ENCODE data around the gene CHMP4A.

Gene CHMP4A

DNA sequence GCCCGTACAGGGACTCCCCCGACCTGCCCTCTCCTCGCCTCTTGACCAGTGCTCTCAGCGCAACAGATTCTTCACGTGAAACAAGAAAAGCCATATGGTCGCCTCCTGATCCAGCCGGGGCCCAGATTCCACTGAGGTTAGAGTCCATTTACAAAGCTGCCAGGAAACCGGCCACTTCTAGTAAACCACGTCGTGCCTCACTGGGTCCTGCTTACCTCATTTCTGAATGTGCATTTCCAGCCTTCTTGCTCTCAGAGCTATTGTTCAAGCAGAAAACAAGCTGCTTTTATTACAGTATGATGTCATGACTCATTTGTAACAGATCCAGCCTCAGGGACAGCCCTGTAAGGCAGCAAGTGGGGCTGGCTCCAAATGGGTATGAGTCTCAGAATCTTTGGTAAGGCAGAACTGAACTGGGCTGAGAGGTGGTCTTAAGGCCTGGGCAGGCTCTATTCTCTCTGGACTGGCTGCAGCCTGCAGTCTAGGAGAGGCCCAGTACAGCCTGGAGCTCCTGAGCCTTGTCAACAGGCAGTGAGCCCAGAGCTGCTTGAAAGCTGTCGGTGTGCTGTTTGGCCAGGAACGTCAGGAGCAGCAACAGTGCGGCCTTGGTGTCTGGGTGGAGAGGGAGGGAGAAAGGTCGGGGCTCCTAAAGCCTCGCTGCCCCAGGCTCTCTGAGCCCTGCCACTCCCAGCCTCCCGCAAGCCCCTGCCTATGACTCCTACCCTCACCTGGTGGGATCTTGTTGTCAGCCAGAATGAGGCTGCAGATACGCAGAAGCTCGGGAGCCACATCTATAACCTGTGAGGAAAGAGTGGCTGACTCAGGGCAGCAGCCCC lies 33.1 kb downstream of the CHMP4A start:
- no peak for DNase-seq (ENCODE audit: low read depth in 1 of 2, low spot score in 1 of 2)

- no peak for DNase-seq (ENCODE audit: low read depth in 1 of 2, low spot score in 1 of 2)
These were observed 33.9 kb downstream of the CHMP4A start for GRCh38 chr14:24179294-24179960.

- DNase-seq (ENCODE audit: low read depth in 1 of 2, low spot score in 1 of 2), result no peak
These were observed 34.7 kb downstream of the CHMP4A start for GRCh38 chr14:24178399-24179178.

DNA sequence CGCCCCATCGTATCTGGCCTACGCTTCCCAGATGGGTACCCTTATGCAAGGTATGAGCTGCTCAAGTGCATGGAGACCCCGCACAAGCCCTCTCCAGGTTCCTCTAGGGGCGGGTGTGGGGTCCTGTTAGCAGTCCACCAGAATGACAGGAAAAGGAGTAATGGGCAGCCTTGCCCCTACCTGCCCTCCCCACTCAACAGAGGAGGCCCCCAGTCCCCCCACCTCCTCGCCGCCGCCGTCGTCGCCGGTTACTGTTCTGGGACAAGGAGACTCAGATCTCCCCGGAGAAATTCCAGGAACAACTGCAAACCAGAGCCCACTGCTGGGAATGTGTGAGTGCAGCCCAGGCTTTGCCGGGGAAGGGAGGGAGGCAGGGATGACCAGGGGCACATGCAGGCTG lies 35.4 kb downstream of the CHMP4A start:
- DNase-seq (ENCODE audit: low read depth in 1 of 2, low spot score in 1 of 2), result no peak

- no peak for DNase-seq (ENCODE audit: low read depth in 1 of 2, low spot score in 1 of 2)
These were observed 36.1 kb downstream of the CHMP4A start for GRCh38 chr14:24177041-24177825.

DNA sequence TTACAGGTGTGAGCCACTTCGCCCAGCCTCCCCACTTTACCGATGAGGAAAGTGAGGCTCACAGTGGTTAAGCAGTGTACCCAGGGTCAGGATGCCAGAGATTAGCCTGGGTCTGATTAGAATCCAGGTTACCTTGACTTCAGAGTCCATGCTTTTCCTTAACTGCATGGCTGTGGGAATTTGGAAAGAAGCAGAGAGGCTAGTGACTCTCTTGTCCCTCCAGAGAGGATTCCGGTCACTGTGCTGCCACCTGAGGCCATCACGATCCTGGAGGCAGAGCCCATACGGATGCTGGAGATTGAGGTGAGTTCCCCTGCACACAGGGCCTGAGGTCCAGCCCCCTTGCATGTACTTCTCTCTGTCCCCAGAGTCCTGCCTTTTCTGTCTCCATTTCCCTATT lies 36.7 kb downstream of the CHMP4A start:
- DNase-seq (ENCODE audit: low read depth in 1 of 2, low spot score in 1 of 2), result no peak

GRCh38 chr14:24172871-24173281 lies 40.4 kb downstream of the CHMP4A start:
- no peak for DNase-seq (ENCODE audit: low read depth in 1 of 2, low spot score in 1 of 2)

DNA sequence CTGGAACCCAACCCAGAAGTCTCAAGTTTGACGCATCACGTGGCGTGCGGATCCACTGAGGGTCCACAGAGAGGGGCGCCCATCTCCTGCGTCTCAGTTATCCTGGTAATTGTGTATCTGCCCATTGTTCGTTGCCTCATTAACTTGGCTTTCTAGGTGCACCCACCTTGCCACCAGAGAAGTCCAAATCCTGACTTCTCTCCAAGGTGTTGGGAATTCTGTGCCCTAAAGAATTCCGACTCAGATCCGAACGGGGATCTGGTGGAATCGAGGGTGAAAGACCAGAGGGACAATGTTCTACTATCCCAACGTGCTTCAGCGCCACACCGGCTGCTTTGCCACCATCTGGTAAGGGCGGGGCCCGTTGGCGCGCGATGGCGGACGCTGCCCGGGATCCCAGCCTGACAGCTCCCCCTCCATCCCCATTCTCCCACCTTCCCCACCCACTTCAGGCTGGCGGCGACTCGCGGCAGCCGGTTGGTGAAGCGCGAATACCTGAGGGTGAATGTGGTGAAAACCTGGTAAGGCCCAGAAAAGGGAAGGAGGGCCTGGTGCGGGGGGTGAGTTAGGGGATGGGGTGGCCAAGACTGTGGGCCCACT lies 40.9 kb downstream of the CHMP4A start:
- DNase-seq (ENCODE audit: low read depth in 1 of 2, low spot score in 1 of 2), result no peak

DNA sequence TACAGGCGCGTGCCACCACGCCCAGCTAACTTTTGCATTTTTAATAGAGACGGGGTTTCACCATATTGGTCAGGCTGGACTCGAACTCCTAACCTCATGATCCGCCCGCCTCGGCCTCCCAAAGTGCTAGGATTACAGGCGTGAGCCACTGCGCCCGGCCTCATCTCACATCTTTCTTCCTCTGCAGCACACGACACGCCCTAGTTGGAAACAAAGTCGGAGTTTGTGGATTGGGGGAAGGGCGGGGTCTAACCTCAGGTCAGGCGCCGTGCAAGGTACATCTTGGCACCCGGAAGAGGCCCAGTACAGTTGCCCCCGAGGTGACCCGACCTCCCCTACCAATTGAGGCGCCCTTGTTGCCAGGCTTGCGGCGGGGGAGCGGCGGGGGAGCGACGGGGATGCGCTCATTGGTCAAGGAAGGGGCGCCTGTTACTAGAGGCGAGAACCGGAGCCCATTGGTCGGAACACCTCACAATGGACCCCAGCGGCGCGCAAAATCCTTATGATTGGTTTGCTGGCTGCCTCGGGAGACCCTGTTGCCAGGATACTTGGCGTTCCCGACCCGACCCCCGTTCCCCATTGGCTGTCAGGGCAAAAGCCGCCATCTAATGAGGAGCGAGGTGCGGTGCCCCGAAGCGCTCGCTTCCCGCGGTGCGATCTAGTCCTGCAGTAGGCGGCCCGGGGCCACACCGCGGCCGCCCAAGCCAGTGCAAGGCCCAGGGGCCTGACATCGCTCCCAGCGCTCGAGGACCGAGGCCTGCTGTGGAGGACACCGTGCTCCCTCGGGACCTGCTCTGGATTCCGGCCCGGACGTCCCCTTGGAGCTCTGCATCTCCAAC lies 41.6 kb downstream of the CHMP4A start, which contains the start of gene REC8:
TSS of gene REC8 (plus strand) at position 659 of the 839 bp plus-strand sequence. CDS start 473 bp downstream, outside the sequence.
- peak; percentile 44 to 52 for DNase-seq (ENCODE audit: low read depth in 1 of 2, low spot score in 1 of 2)

DNA sequence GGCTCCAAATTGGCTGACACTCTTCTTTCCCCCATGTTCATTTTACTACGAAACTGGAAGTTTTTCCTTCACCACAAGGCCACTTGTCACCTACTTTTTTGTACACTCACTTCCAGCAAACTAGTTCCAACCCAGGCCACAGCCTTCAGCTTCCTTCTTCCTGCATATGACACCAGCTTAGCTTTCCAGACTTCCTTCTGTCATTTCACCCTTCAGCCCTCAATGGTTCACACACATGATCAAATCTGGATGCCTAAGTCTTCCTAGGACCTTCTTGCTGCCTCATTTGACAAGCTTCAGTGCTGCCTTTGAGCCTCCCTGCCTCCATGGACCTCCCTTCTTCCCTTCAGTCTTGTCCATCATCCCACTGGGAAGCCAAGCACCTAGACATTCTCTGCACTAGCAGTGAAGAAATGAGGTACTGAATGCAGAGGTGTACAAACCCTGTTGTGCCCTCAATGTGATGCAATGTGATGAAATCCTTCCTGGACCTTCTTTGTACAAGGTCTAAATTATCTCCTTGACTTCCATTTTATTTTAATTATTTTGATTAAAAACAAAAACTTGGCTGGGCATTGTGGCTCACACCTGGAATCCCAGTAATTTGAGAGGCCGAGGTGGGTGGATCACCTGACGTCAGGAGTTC lies 45.7 kb downstream of the CHMP4A start:
- no peak for DNase-seq (ENCODE audit: low read depth in 1 of 2, low spot score in 1 of 2)

DNA sequence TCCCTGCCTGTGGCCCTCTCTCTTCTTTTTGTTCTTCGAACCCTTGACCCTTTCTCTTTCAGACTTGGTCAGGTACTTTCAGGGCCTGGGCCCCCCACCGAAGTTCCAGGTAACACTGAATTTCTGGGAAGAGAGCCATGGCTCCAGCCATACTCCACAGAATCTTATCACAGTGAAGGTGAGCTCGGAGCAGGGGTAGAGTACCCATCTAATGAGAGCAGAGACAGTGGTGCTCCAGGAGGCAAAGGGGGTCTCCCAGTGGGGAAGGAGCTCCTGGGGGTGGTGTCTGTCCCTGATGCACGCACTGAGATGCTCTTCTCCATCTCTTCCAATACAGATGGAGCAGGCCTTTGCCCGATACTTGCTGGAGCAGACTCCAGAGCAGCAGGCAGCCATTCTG lies 47.5 kb downstream of the CHMP4A start:
- DNase-seq (ENCODE audit: low read depth in 1 of 2, low spot score in 1 of 2), result no peak

DNA sequence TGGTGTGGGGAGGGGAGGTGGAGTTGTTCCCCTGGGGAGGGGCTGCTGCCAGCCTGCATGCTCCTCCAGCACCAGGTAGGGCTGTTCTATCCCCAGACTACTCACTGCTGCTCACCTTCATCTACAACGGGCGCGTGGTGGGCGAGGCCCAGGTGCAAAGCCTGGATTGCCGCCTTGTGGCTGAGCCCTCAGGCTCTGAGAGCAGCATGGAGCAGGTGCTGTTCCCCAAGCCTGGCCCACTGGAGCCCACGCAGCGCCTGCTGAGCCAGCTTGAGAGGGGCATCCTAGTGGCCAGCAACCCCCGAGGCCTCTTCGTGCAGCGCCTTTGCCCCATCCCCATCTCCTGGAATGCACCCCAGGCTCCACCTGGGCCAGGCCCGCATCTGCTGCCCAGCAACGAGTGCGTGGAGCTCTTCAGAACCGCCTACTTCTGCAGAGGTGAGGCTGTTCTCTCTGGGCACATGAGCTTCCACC lies 48.7 kb downstream of the CHMP4A start:
- no peak for DNase-seq (ENCODE audit: low read depth in 1 of 2, low spot score in 1 of 2)

GRCh38 chr14:24162093-24162492 lies 51.2 kb downstream of the CHMP4A start:
- no peak for DNase-seq (ENCODE audit: low read depth in 1 of 2, low spot score in 1 of 2)

GRCh38 chr14:24160850-24161804 lies 52.2 kb downstream of the CHMP4A start, which contains the start of gene IRF9:
Gene IRF9, plus strand, starts transcription at chr14:24161265. Its CDS starts 880 bp downstream, at chr14:24162145.
- DNase-seq (ENCODE audit: low read depth in 1 of 2, low spot score in 1 of 2), result peak; percentile 96 to 98

DNA sequence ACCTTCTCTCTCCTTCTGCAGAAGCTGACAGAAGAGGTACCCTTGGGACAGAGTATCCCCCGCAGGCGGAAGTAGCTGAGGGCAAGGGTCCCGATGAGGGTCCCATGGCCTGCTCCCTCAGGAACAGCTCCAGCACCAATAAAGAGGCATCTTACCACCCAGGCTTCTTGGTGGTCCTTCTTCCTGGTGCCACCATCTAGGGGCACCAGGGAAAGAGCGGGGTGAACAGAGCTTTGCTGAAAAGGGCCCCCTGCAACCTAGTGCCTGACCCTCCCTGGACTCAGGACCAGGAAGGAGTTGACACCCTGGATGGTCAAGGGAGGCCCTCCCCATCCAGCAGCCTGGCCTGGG lies 52.8 kb downstream of the CHMP4A start:
- DNase-seq (ENCODE audit: low read depth in 1 of 2, low spot score in 1 of 2), result no peak

DNA sequence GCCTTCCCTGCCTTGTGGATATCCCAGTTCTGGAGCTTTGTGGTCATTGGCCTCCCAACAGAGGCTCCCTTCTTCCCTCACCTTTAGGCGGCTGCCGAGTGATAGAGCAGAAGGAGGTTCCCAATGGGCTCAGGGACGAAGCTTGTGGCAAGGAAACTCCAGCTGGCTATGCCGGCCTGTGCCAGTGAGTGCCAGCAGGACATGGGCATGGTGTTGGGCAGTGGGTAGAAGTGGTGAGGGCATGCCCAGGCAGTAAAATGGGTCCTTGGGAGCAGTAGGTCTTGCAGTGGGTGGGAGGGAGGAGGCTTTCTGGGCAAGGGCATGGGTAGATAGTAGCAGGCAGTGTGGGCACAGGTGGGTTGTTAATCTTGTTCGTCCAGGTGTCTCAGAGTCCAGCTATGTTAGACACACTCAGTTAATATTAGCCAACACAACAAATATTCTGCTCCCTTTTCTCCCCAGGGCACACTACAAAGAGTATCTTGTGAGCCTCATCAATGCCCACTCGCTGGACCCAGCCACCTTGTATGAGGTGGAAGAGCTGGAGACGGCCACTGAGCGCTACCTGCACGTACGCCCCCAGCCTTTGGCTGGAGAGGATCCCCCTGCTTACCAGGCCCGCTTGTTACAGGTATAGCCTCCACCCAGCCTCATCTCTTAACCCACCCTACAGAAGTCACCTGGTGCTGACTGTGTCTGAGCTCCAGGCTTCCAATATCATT lies 53.4 kb downstream of the CHMP4A start:
- no peak for DNase-seq (ENCODE audit: low read depth in 1 of 2, low spot score in 1 of 2)

All from activated T-helper 1 cell treated with anti-CD3 and anti-CD28 coated beads, Interleukin-2, amount 50 U/mL, for 16 hours (primary cell).